Liver (tissue), 9 donors: ENCODE data around the gene EIF3D. TPM values are rescaled to one million over a fixed set of nuclear protein-coding genes. Genes with fewer than 3 reads are reported as not detected.

ENCODE experiments used
- DNase-seq: peaks from one replicate; pipeline ENCODE4 v3.0.0-alpha.2; 2017; ENCODE audit warnings: low spot score
- H3K27ac ChIP-seq, 2 donors: one replicate each; pipeline ENCODE4 v1.7.0; 2013; ENCODE audit warnings: inconsistent platforms in 2 of 2, low read length in 2 of 2, control low read depth in 1 of 2, low read depth in 1 of 2, mild to moderate bottlenecking in 1 of 2
- H3K27me3 ChIP-seq, 4 donors: one replicate each; pipeline versions ENCODE4 v1.6.1 to v1.7.0; 2013; ENCODE audit warnings: low read length in 3 of 4, inconsistent platforms in 1 of 4, mild to moderate bottlenecking in 1 of 4, moderate library complexity in 1 of 4; ENCODE audit not compliant: control insufficient read depth in 4 of 4, insufficient read depth in 4 of 4
- H3K36me3 ChIP-seq, 4 donors: one replicate each; pipeline versions ENCODE4 v1.6.1 to v1.7.0; 2013; ENCODE audit warnings: low read length in 3 of 4, mild to moderate bottlenecking in 3 of 4, low read depth in 1 of 4, moderate library complexity in 1 of 4; ENCODE audit not compliant: control insufficient read depth in 4 of 4, insufficient read depth in 3 of 4
- H3K4me1 ChIP-seq, 4 donors: one replicate each; pipeline versions ENCODE4 v1.6.1 to v1.7.0; 2013; ENCODE audit warnings: low read length in 3 of 4, mild to moderate bottlenecking in 3 of 4, moderate library complexity in 1 of 4; ENCODE audit not compliant: control insufficient read depth in 4 of 4, insufficient read depth in 4 of 4
- H3K4me3 ChIP-seq, 3 donors: one replicate each; pipeline versions ENCODE4 v1.6.1 to v1.7.0; 2013; ENCODE audit warnings: low read length in 3 of 3, control low read depth in 1 of 3, low read depth in 1 of 3, mild to moderate bottlenecking in 1 of 3
- H3K9ac ChIP-seq, 2 donors: one replicate each; pipeline ENCODE4 v1.7.0; 2013; ENCODE audit warnings: low read length in 2 of 2, mild to moderate bottlenecking in 2 of 2, moderate library complexity in 2 of 2, control low read depth in 1 of 2, low read depth in 1 of 2
- H3K9me3 ChIP-seq, 4 donors: one replicate each; pipeline versions ENCODE4 v1.6.1 to v1.7.0; 2013; ENCODE audit warnings: low read length in 3 of 4; ENCODE audit not compliant: control insufficient read depth in 4 of 4
- ATF3 ChIP-seq: IDR thresholded peaks from 2 replicates; pipeline ENCODE4 v1.6.1; 2016; ENCODE audit warnings: antibody characterized with exemption
- CTCF ChIP-seq: fragments of 150-350 bp; IDR thresholded peaks from 2 replicates; pipeline ENCODE4 v1.5.1; 2017; ENCODE audit warnings: improper control_type of control experiment, low read depth, low read length; ENCODE audit not compliant: missing input control
- EGR1 ChIP-seq, 2 donors: IDR thresholded peaks; 2 replicates each; pipeline ENCODE4 v1.6.1; 2016 to 2018; ENCODE audit warnings: antibody characterized with exemption in 2 of 2, low read depth in 2 of 2
- FOXA1 ChIP-seq: IDR thresholded peaks from 2 replicates; pipeline ENCODE4 v1.6.1; 2016; ENCODE audit warnings: antibody characterized with exemption
- FOXA2 ChIP-seq: IDR thresholded peaks from 2 replicates; pipeline ENCODE4 v1.6.1; 2016; ENCODE audit warnings: antibody characterized with exemption
- GABPA ChIP-seq, 2 donors: IDR thresholded peaks in 1 of 2; conservative IDR thresholded peaks in 1 of 2; 2 replicates each; pipeline ENCODE4 v1.6.1; 2016; ENCODE audit warnings: antibody characterized with exemption in 2 of 2, mild to moderate bottlenecking in 1 of 2, moderate library complexity in 1 of 2
- HNF4A ChIP-seq, 2 donors: conservative IDR thresholded peaks; 2 replicates each; pipeline ENCODE4 v1.6.1; 2016; ENCODE audit warnings: antibody characterized with exemption in 2 of 2, mild to moderate bottlenecking in 2 of 2
- HNF4G ChIP-seq: IDR thresholded peaks from 2 replicates; pipeline ENCODE4 v1.6.1; 2016; ENCODE audit warnings: antibody characterized with exemption
- JUND ChIP-seq, 2 donors: IDR thresholded peaks; 2 replicates each; pipeline ENCODE4 v1.6.1; 2016; ENCODE audit warnings: antibody characterized with exemption in 2 of 2
- MAX ChIP-seq: IDR thresholded peaks from 2 replicates; pipeline ENCODE4 v1.6.1; 2016; ENCODE audit warnings: antibody characterized with exemption
- NR2F2 ChIP-seq: IDR thresholded peaks from 2 replicates; pipeline ENCODE4 v1.6.1; 2016; ENCODE audit warnings: antibody characterized with exemption
- RAD21 ChIP-seq, 2 donors: IDR thresholded peaks; 2 replicates each; pipeline ENCODE4 v1.6.1; 2016; ENCODE audit warnings: antibody characterized with exemption in 2 of 2, mild to moderate bottlenecking in 2 of 2
- REST ChIP-seq: IDR thresholded peaks from 2 replicates; pipeline ENCODE4 v1.6.1; 2016; ENCODE audit warnings: antibody characterized with exemption, mild to moderate bottlenecking
- RXRA ChIP-seq, 2 donors: IDR thresholded peaks; 2 replicates each; pipeline ENCODE4 v1.6.1; 2017 to 2018; ENCODE audit warnings: antibody characterized with exemption in 2 of 2, mild to moderate bottlenecking in 1 of 2
- TAF1 ChIP-seq: conservative IDR thresholded peaks from 2 replicates; pipeline ENCODE4 v1.6.1; 2016; ENCODE audit warnings: antibody characterized with exemption, mild to moderate bottlenecking
- YY1 ChIP-seq: IDR thresholded peaks from 2 replicates; pipeline ENCODE4 v1.6.1; 2016; ENCODE audit warnings: antibody characterized with exemption, mild to moderate bottlenecking
- WGBS: extraction: QIAGEN DNeasy Blood & Tissue Kit; methylation state at CpG from one replicate; pipeline ENCODE4 v1.1.7; 2013; 5-methylcytosine and 5-hydroxymethylcytosine counted together
- polyA plus RNA-seq, 2 donors: library from polyadenylated mRNA; stranded (reverse) in 1 of 2; unstranded in 1 of 2; fragments of 200-250 nt in 1 of 2; fragments of >200 nt in 1 of 2; fragmentation: Nextera tagmentation in 1 of 2; extraction: Ambion mirVana in 1 of 2; gene quantifications; one replicate each; pipeline versions ENCODE4 v1.2.1 to v1.2.3, GENCODE V29; 2013 to 2015
- total RNA-seq, 2 donors: library from RNA; depleted of rRNA; stranded (reverse); fragments of >200 nt; gene quantifications; one replicate each; pipeline ENCODE4 v1.2.3, GENCODE V29; 2014
- TF ChIP-seq, protein P1 (sequence below): IDR thresholded peaks from 2 replicates; pipeline ENCODE4 v1.6.1; 2016; ENCODE audit warnings: antibody characterized with exemption
- donor health status: healthy.
- donor health status: healthy.
- donor health status: healthy.
- donor health status: healthy.
- donor health status: healthy.

The EIF3D gene
- total and polyA plus RNA-seq, 4 donors = 32.8 to 169 (median 80.3) TPM

DNA sequence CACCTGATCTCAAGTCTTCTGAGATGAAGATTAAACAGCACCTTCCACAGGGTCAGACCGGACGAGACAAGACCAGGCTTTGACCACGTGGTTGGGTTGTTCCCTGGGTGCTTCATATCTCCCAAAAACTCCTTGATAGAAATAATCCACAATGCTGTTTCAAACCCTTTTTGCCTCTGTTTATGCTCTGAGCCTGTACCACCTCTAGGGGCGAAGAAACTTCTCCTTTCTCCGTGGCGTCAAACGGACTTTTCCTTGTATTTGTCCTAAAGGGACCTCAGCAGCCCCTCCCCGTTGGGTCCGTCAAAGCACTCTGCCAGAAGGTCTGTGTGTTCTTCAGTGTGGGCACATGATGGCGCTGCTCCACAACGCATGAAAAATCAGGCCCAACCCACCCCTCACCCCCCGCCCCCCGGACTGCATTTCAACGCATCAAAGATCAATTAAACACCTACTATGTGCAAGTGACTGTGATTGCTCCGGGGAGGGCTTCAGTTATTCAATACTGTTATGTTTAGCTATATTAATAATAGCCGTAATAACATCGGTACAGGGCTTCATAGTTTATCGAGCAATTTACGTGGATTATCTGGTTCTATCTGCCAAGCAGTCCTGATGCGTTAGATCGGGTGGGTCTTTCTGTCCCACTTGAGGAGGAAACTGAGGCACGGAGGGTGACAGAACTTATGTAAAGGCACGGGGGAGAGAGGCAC lies 17.3 kb upstream of the EIF3D start:
- H3K4me3 ChIP-seq = no peak overlapping the region
- no peaks in the 10 kb centered on the region for H3K36me3 ChIP-seq
- 29% methylated on average over 23 of the region's 23 CpGs for WGBS
- peaks cover 0 to 2% (median 2%) of the 10 kb centered on the region in 4 donors for H3K27me3 ChIP-seq
- H3K4me1 ChIP-seq = no peaks in the 10 kb centered on the region
- H3K27ac ChIP-seq = no peak overlapping the region
- no peak for TF ChIP-seq FOXA2
- TF ChIP-seq RXRA (IDR thresholded peaks at IDR 0.05) = no peak
- TF ChIP-seq EGR1 (IDR thresholded peaks at IDR 0.05; ENCODE audit: low read depth in 2 of 2) = no peak
- peak; percentile 18 for TF ChIP-seq CTCF
- TF ChIP-seq FOXA1 = no peak
- TF ChIP-seq RAD21 (IDR thresholded peaks at IDR 0.05) = peak; percentile 45 to 54
- no peak overlapping the region for H3K9ac ChIP-seq
- H3K9me3 ChIP-seq = no peaks in the 10 kb centered on the region
- peak; percentile 37 for DNase-seq

- Histone ChIP-seq H3K4me3 (no peak overlapping the region), H3K36me3 (no peaks in the 10 kb centered on the region), H3K4me1 (no peaks in the 10 kb centered on the region), H3K27ac (no peak overlapping the region), H3K9me3 (no peaks in the 10 kb centered on the region), H3K27me3 (peaks cover 0 to 2% (median 2%) of the 10 kb centered on the region in 4 donors), H3K9ac (no peak overlapping the region)
- WGBS = 86% methylated on average over 11 of the region's 11 CpGs
- DNase-seq = no peak
- no peak for TF ChIP-seq TAF1
- TF ChIP-seq MAX = no peak
- TF ChIP-seq RXRA (IDR thresholded peaks at IDR 0.05) = no peak
- TF ChIP-seq RAD21 (IDR thresholded peaks at IDR 0.05) = no peak
- no peak for TF ChIP-seq REST
- TF ChIP-seq NR2F2 = no peak
- TF ChIP-seq JUND (IDR thresholded peaks at IDR 0.05) = no peak
- TF ChIP-seq, protein P1, sequence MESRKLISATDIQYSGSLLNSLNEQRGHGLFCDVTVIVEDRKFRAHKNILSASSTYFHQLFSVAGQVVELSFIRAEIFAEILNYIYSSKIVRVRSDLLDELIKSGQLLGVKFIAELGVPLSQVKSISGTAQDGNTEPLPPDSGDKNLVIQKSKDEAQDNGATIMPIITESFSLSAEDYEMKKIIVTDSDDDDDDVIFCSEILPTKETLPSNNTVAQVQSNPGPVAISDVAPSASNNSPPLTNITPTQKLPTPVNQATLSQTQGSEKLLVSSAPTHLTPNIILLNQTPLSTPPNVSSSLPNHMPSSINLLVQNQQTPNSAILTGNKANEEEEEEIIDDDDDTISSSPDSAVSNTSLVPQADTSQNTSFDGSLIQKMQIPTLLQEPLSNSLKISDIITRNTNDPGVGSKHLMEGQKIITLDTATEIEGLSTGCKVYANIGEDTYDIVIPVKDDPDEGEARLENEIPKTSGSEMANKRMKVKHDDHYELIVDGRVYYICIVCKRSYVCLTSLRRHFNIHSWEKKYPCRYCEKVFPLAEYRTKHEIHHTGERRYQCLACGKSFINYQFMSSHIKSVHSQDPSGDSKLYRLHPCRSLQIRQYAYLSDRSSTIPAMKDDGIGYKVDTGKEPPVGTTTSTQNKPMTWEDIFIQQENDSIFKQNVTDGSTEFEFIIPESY = no peak
- no peak for TF ChIP-seq FOXA1
- no peak for TF ChIP-seq ATF3
- TF ChIP-seq HNF4A (conservative IDR thresholded peaks at IDR 0.05) = no peak
- TF ChIP-seq FOXA2 = no peak
- no peak for TF ChIP-seq CTCF
- no peak for TF ChIP-seq HNF4G
- TF ChIP-seq YY1 = no peak
- no peak for TF ChIP-seq EGR1 (IDR thresholded peaks at IDR 0.05; ENCODE audit: low read depth in 2 of 2)
- no peak for TF ChIP-seq GABPA (IDR thresholded peaks at IDR 0.05 in 1 of 2, conservative IDR thresholded peaks at IDR 0.05 in 1 of 2)
Observed at GRCh38 chr22:36544107-36544620, 15.2 kb upstream of the EIF3D start.
